ENCODE data around the gene ALX4.
A peak's percentile ranks its signal among the peaks of the same experiment; 100 is the strongest.

ALX4 gene

GRCh38 chr11:44305470-44306051 is 4.4 kb downstream of the ALX4 start:
- Histone ChIP-seq H2AK5ac (ENCODE audit: low read length) (no peak overlapping the region), H3K4ac (ENCODE audit: low read depth, low read length) (no peak overlapping the region), H3K27me3 (ENCODE audit: insufficient read depth, low read length, poor library complexity) (peaks cover 73% of the 10 kb centered on the region), H3K56ac (ENCODE audit: low read length) (no peak overlapping the region), H3K36me3 (ENCODE audit: control insufficient read depth, insufficient read depth, low read length) (no peaks in the 10 kb centered on the region), H4K5ac (ENCODE audit: low read length) (no peak overlapping the region), H3K79me1 (ENCODE audit: low read length) (no peaks in the 10 kb centered on the region), H2BK120ac (ENCODE audit: low read depth, low read length) (no peak overlapping the region), H3K18ac (ENCODE audit: low read length) (no peak overlapping the region), H3K79me2 (ENCODE audit: control insufficient read depth, insufficient read depth, low read length) (no peaks in the 10 kb centered on the region), H3K27ac (ENCODE audit: low read depth, low read length) (no peak overlapping the region), H3K9ac (ENCODE audit: low read length) (no peak overlapping the region), H2BK15ac (replicated peaks; ENCODE audit: low read depth) (no peak overlapping the region), H3K4me3 (ENCODE audit: low read length) (no peak overlapping the region), H4K8ac (ENCODE audit: low read depth, low read length) (no peak overlapping the region), H2BK5ac (ENCODE audit: low read length) (no peak overlapping the region), H3K4me2 (ENCODE audit: low read length) (no peak overlapping the region), H3K23ac (ENCODE audit: low read length) (no peak overlapping the region), H3K4me1 (ENCODE audit: control insufficient read depth, low read depth, low read length) (no peaks in the 10 kb centered on the region)
- no CpG with 5 or more reads among the region's 41 CpGs for WGBS (ENCODE audit: extremely low coverage, insufficient coverage, low lambda C conversion rate)
- no peak for DNase-seq

- H3K4me3 ChIP-seq (ENCODE audit: low read length): no peak overlapping the region
- H3K4me2 ChIP-seq (ENCODE audit: low read length): no peak overlapping the region
- no peak overlapping the region for H2BK5ac ChIP-seq (ENCODE audit: low read length)
Observed at GRCh38 chr11:44305026-44305469, 4.9 kb downstream of the ALX4 start.

GRCh38 chr11:44304091-44305025 is 5.6 kb downstream of the ALX4 start:
- Histone ChIP-seq H3K27me3 (ENCODE audit: insufficient read depth, low read length, poor library complexity) (peaks cover 71% of the 10 kb centered on the region), H3K4me1 (ENCODE audit: control insufficient read depth, low read depth, low read length) (no peaks in the 10 kb centered on the region), H3K27ac (ENCODE audit: low read depth, low read length) (no peak overlapping the region), H3K79me1 (ENCODE audit: low read length) (no peaks in the 10 kb centered on the region), H3K23ac (ENCODE audit: low read length) (no peak overlapping the region), H3K56ac (ENCODE audit: low read length) (peak overlapping the region; percentile 34), H4K8ac (ENCODE audit: low read depth, low read length) (no peak overlapping the region), H4K5ac (ENCODE audit: low read length) (no peak overlapping the region), H2BK120ac (ENCODE audit: low read depth, low read length) (no peak overlapping the region), H2BK15ac (replicated peaks; ENCODE audit: low read depth) (no peak overlapping the region), H3K4ac (ENCODE audit: low read depth, low read length) (no peak overlapping the region), H3K4me2 (ENCODE audit: low read length) (peak overlapping the region; percentile 31), H2AK5ac (ENCODE audit: low read length) (no peak overlapping the region), H3K9ac (ENCODE audit: low read length) (no peak overlapping the region), H2BK5ac (ENCODE audit: low read length) (no peak overlapping the region), H3K4me3 (ENCODE audit: low read length) (no peak overlapping the region), H3K18ac (ENCODE audit: low read length) (no peak overlapping the region), H3K36me3 (ENCODE audit: control insufficient read depth, insufficient read depth, low read length) (no peaks in the 10 kb centered on the region), H3K79me2 (ENCODE audit: control insufficient read depth, insufficient read depth, low read length) (no peaks in the 10 kb centered on the region)
- DNase-seq: peak; percentile 65
- no CpG with 5 or more reads among the region's 71 CpGs for WGBS (ENCODE audit: extremely low coverage, insufficient coverage, low lambda C conversion rate)

More at GRCh38 chr11:44305026-44305469, 4.9 kb downstream of the ALX4 start:
- H2BK15ac ChIP-seq (replicated peaks; ENCODE audit: low read depth): no peak overlapping the region
- H3K79me1 ChIP-seq (ENCODE audit: low read length): no peaks in the 10 kb centered on the region
- H3K27ac ChIP-seq (ENCODE audit: low read depth, low read length): no peak overlapping the region
- DNase-seq: no peak
- no peak overlapping the region for H2AK5ac ChIP-seq (ENCODE audit: low read length)
- H3K4ac ChIP-seq (ENCODE audit: low read depth, low read length): no peak overlapping the region
- no peaks in the 10 kb centered on the region for H3K4me1 ChIP-seq (ENCODE audit: control insufficient read depth, low read depth, low read length)
- H3K23ac ChIP-seq (ENCODE audit: low read length): no peak overlapping the region
- H4K8ac ChIP-seq (ENCODE audit: low read depth, low read length): no peak overlapping the region
- no CpG with 5 or more reads among the region's 10 CpGs for WGBS (ENCODE audit: extremely low coverage, insufficient coverage, low lambda C conversion rate)
- no peak overlapping the region for H2BK120ac ChIP-seq (ENCODE audit: low read depth, low read length)
- no peaks in the 10 kb centered on the region for H3K79me2 ChIP-seq (ENCODE audit: control insufficient read depth, insufficient read depth, low read length)
- no peak overlapping the region for H3K56ac ChIP-seq (ENCODE audit: low read length)
- H3K9ac ChIP-seq (ENCODE audit: low read length): no peak overlapping the region
- H4K5ac ChIP-seq (ENCODE audit: low read length): no peak overlapping the region
- peaks cover 71% of the 10 kb centered on the region for H3K27me3 ChIP-seq (ENCODE audit: insufficient read depth, low read length, poor library complexity)
- no peaks in the 10 kb centered on the region for H3K36me3 ChIP-seq (ENCODE audit: control insufficient read depth, insufficient read depth, low read length)
- H3K18ac ChIP-seq (ENCODE audit: low read length): no peak overlapping the region

- Histone ChIP-seq H2BK120ac (ENCODE audit: low read depth, low read length) (no peak overlapping the region), H2AK5ac (ENCODE audit: low read length) (no peak overlapping the region), H3K4me2 (ENCODE audit: low read length) (no peak overlapping the region), H3K23ac (ENCODE audit: low read length) (peak overlapping the region; percentile 24), H3K18ac (ENCODE audit: low read length) (no peak overlapping the region), H3K4me1 (ENCODE audit: control insufficient read depth, low read depth, low read length) (no peaks in the 10 kb centered on the region), H3K9ac (ENCODE audit: low read length) (no peak overlapping the region), H3K4ac (ENCODE audit: low read depth, low read length) (no peak overlapping the region), H4K8ac (ENCODE audit: low read depth, low read length) (no peak overlapping the region), H3K27ac (ENCODE audit: low read depth, low read length) (no peak overlapping the region), H3K79me1 (ENCODE audit: low read length) (no peaks in the 10 kb centered on the region), H3K4me3 (ENCODE audit: low read length) (no peak overlapping the region), H3K56ac (ENCODE audit: low read length) (no peak overlapping the region), H4K5ac (ENCODE audit: low read length) (no peak overlapping the region), H3K27me3 (ENCODE audit: insufficient read depth, low read length, poor library complexity) (peaks cover 65% of the 10 kb centered on the region), H3K36me3 (ENCODE audit: control insufficient read depth, insufficient read depth, low read length) (no peaks in the 10 kb centered on the region), H2BK15ac (replicated peaks; ENCODE audit: low read depth) (no peak overlapping the region), H2BK5ac (ENCODE audit: low read length) (no peak overlapping the region), H3K79me2 (ENCODE audit: control insufficient read depth, insufficient read depth, low read length) (no peaks in the 10 kb centered on the region)
- no CpG with 5 or more reads among the region's 28 CpGs for WGBS (ENCODE audit: extremely low coverage, insufficient coverage, low lambda C conversion rate)
- no peak for DNase-seq
Observed at GRCh38 chr11:44303401-44303938, 6.5 kb downstream of the ALX4 start.

GRCh38 chr11:44301564-44302271 is 8.2 kb downstream of the ALX4 start:
- Histone ChIP-seq H2BK15ac (replicated peaks; ENCODE audit: low read depth) (no peak overlapping the region), H3K4me1 (ENCODE audit: control insufficient read depth, low read depth, low read length) (no peaks in the 10 kb centered on the region), H2BK5ac (ENCODE audit: low read length) (no peak overlapping the region), H3K4me3 (ENCODE audit: low read length) (no peak overlapping the region), H3K79me1 (ENCODE audit: low read length) (no peaks in the 10 kb centered on the region), H3K23ac (ENCODE audit: low read length) (no peak overlapping the region), H3K18ac (ENCODE audit: low read length) (no peak overlapping the region), H3K4ac (ENCODE audit: low read depth, low read length) (no peak overlapping the region), H4K5ac (ENCODE audit: low read length) (no peak overlapping the region), H2AK5ac (ENCODE audit: low read length) (no peak overlapping the region), H3K56ac (ENCODE audit: low read length) (no peak overlapping the region), H3K4me2 (ENCODE audit: low read length) (no peak overlapping the region), H3K36me3 (ENCODE audit: control insufficient read depth, insufficient read depth, low read length) (no peaks in the 10 kb centered on the region), H4K8ac (ENCODE audit: low read depth, low read length) (no peak overlapping the region), H3K27me3 (ENCODE audit: insufficient read depth, low read length, poor library complexity) (peaks cover 49% of the 10 kb centered on the region), H2BK120ac (ENCODE audit: low read depth, low read length) (no peak overlapping the region), H3K9ac (ENCODE audit: low read length) (no peak overlapping the region), H3K27ac (ENCODE audit: low read depth, low read length) (no peak overlapping the region), H3K79me2 (ENCODE audit: control insufficient read depth, insufficient read depth, low read length) (no peaks in the 10 kb centered on the region)
- no peak for DNase-seq
- WGBS (ENCODE audit: extremely low coverage, insufficient coverage, low lambda C conversion rate): no CpG with 5 or more reads among the region's 20 CpGs
